GM12875 (cell line): ENCODE measurements around the gene TM4SF4.

Source experiments
- H3K4me3 ChIP-seq: one replicate; pipeline ENCODE4 v1.5.1; 2011; ENCODE audit warnings: low read depth, low read length, control low read depth
- TF ChIP-seq, protein P1 (sequence below): IDR thresholded peaks from 2 replicates; pipeline ENCODE4 v1.5.1; 2011; ENCODE audit warnings: low read depth, mild to moderate bottlenecking, control low read depth, inconsistent platforms, low read length, moderate library complexity, borderline replicate concordance; ENCODE audit not compliant: insufficient read depth

Gene TM4SF4

GRCh38 chr3:149519912-149520311, 45.4 kb downstream of the TM4SF4 start:
- no peak overlapping the region for H3K4me3 ChIP-seq
- TF ChIP-seq, protein P1, sequence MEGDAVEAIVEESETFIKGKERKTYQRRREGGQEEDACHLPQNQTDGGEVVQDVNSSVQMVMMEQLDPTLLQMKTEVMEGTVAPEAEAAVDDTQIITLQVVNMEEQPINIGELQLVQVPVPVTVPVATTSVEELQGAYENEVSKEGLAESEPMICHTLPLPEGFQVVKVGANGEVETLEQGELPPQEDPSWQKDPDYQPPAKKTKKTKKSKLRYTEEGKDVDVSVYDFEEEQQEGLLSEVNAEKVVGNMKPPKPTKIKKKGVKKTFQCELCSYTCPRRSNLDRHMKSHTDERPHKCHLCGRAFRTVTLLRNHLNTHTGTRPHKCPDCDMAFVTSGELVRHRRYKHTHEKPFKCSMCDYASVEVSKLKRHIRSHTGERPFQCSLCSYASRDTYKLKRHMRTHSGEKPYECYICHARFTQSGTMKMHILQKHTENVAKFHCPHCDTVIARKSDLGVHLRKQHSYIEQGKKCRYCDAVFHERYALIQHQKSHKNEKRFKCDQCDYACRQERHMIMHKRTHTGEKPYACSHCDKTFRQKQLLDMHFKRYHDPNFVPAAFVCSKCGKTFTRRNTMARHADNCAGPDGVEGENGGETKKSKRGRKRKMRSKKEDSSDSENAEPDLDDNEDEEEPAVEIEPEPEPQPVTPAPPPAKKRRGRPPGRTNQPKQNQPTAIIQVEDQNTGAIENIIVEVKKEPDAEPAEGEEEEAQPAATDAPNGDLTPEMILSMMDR, result no peak

- H3K4me3 ChIP-seq, result no peak overlapping the region
- TF ChIP-seq, protein P1, result no peak
Measured at GRCh38 chr3:149523512-149524299, 49.2 kb downstream of the TM4SF4 start.

DNA sequence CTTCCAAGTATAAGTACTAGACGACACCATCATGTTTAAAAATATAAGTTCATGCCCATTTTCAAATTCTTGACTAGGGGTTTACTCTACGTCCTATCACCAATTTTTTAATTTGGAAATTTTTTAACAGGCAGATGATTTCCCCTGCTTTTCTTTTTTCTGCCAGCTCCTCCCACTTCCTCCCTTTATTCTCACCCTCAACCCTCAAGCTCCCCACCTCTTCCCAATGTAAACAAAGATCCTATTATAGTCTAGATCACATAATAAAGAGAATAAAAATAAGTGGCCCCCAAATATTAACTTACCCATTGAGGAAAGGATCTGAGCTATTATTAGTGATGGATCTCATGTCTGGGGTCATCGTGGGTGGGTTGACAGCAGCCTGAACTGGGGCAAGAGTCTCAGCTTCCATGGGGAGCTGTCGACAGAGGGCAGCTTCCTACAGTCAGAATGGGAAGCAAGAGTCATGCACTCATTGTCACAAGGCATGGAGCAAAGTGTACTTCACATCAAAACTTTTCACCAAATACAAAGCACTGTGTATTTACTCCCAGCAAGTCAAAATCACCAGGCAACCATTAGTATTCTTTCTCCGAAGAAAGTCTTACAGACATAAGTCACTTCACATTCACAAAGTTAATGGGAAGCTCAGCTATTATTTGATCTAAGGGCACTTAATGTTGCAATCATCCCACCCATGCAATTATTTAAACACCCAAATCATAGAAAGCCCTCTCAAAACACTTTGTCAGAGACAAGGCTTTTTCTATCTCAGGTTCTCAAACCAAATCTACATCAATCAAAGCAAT, 53.2 kb downstream of the TM4SF4 start:
- TF ChIP-seq, protein P1, result no peak
- H3K4me3 ChIP-seq, result no peak overlapping the region

DNA sequence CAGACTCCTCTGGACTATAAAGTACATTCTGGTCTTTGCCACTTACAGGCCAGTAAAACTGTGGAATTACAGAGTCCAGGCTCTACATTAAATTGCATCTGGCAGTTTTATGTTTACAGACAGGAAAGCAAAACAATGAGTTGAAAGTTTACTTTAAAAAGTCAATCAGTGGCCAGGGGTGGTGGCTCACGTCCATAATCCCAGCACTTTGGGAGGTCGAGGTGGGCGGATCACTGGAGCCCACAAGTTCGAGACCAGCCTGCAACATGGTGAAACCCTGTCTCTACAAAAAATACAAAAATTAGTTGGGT, 53.8 kb downstream of the TM4SF4 start:
- H3K4me3 ChIP-seq, result no peak overlapping the region
- TF ChIP-seq, protein P1, result no peak

DNA sequence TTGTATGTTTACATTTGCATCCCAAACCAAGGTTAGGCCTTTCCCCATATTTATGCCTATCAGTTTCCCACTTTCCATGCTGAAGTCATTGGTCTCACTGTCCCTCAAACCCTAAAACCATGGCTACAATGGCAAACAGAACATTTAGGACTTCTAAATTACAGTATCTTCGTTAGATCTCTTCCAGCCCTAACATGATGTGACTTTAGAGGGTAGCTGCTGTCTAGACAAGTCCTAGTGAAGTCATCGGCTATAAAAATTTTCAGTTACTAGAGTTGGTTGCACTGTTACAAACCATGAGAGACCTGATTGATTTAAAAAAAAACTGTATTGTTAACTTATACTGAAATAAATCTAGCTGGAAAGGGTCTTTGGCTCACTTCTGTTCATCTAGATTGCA, 54.6 kb downstream of the TM4SF4 start:
- TF ChIP-seq, protein P1, result no peak
- no peak overlapping the region for H3K4me3 ChIP-seq

GRCh38 chr3:149532489-149533180, 58.1 kb downstream of the TM4SF4 start:
- no peak overlapping the region for H3K4me3 ChIP-seq
- TF ChIP-seq, protein P1, result no peak
